ENCODE data around the gene FAIM2. TPM values are rescaled to one million over a fixed set of nuclear protein-coding genes. Genes with fewer than 3 reads are reported as not detected.
"Not testable (repeated sequence)": the region's sequence is repeated elsewhere in the genome, so short reads cannot be mapped to it uniquely, and the experiment has no call there.

Gene FAIM2
- total RNA-seq, 2 donors from 2014 or later = 2.8 TPM

DNA sequence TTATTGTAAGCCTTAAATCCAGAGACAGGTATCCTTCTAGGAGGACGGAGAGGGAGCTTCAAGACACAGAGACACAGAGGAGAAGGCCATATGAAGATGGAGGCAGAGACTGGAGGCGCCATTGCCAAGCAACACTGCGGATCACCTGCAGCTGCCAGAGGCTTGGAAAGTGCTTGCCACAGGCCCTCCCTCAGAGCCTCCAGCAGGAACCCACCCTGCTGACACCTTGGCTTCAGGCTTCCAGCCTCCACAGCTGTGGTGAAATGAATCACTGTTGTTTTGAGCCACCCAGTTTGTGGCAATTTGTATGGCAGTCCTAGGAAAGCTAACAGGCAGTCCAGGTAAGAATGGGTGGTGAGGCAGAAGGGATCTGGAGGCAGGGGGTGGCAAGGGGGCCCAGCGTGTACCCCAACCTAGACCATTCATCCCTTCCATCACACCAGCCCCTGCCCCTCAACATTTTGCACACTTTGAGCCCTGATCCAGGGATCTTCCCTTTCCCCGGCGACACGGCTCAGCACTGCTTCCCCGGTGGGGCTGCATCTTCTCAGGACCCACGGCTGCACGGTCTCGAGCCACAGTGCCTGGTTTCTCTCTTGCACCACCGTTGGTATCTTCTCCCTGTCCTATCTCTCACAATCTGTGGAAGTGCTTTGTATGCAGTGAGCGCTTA lies 38.5 kb downstream of the FAIM2 start:
- Histone ChIP-seq H3K27me3 (replicated peaks; ENCODE audit: insufficient read depth) (no peaks in the 10 kb centered on the region), H3K4me3 (no peak overlapping the region), H3K27ac (no peak overlapping the region), H3K9me3 (no peaks in the 10 kb centered on the region), H3K4me1 (ENCODE audit: control insufficient read depth in 1 of 2, low read depth in 2 of 2) (peaks cover 9 to 28% of the 10 kb centered on the region in 2 donors), H3K36me3 (no peaks in the 10 kb centered on the region)
- DNase-seq (ENCODE audit: low spot score) (no peak), ATAC-seq (ENCODE audit: insufficient number of reproducible peaks, low FRiP score, low read depth) (no peak)
- TF ChIP-seq, protein P1, sequence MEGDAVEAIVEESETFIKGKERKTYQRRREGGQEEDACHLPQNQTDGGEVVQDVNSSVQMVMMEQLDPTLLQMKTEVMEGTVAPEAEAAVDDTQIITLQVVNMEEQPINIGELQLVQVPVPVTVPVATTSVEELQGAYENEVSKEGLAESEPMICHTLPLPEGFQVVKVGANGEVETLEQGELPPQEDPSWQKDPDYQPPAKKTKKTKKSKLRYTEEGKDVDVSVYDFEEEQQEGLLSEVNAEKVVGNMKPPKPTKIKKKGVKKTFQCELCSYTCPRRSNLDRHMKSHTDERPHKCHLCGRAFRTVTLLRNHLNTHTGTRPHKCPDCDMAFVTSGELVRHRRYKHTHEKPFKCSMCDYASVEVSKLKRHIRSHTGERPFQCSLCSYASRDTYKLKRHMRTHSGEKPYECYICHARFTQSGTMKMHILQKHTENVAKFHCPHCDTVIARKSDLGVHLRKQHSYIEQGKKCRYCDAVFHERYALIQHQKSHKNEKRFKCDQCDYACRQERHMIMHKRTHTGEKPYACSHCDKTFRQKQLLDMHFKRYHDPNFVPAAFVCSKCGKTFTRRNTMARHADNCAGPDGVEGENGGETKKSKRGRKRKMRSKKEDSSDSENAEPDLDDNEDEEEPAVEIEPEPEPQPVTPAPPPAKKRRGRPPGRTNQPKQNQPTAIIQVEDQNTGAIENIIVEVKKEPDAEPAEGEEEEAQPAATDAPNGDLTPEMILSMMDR (IDR thresholded peaks at IDR 0.05) = no peak

DNA sequence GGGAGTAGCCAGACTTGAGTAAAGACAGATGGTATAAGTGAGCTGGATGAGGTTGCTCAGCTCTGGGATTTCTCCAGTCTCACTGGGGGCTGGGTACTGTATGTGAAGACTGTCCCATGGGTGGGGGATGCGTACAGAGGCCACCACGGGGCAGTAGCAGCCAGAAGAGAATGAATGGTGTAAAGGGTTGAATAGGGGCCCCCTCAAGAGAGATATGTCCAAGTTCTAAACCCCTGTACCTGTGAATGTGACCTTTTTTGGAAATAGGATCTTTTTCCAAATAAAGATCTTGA lies 39.0 kb downstream of the FAIM2 start:
- ATAC-seq (ENCODE audit: insufficient number of reproducible peaks, low FRiP score, low read depth) (no peak), DNase-seq (ENCODE audit: low spot score) (no peak)
- no peaks in the 10 kb centered on the region for H3K9me3 ChIP-seq
- TF ChIP-seq, protein P1 (IDR thresholded peaks at IDR 0.05) = no peak
- no peaks in the 10 kb centered on the region for H3K36me3 ChIP-seq
- H3K27me3 ChIP-seq (replicated peaks; ENCODE audit: insufficient read depth) = no peaks in the 10 kb centered on the region
- H3K4me1 ChIP-seq (ENCODE audit: control insufficient read depth in 1 of 2, low read depth in 2 of 2) = peaks cover 9 to 26% of the 10 kb centered on the region in 2 donors
- H3K4me3 ChIP-seq = no peak overlapping the region
- no peak overlapping the region for H3K27ac ChIP-seq

DNA sequence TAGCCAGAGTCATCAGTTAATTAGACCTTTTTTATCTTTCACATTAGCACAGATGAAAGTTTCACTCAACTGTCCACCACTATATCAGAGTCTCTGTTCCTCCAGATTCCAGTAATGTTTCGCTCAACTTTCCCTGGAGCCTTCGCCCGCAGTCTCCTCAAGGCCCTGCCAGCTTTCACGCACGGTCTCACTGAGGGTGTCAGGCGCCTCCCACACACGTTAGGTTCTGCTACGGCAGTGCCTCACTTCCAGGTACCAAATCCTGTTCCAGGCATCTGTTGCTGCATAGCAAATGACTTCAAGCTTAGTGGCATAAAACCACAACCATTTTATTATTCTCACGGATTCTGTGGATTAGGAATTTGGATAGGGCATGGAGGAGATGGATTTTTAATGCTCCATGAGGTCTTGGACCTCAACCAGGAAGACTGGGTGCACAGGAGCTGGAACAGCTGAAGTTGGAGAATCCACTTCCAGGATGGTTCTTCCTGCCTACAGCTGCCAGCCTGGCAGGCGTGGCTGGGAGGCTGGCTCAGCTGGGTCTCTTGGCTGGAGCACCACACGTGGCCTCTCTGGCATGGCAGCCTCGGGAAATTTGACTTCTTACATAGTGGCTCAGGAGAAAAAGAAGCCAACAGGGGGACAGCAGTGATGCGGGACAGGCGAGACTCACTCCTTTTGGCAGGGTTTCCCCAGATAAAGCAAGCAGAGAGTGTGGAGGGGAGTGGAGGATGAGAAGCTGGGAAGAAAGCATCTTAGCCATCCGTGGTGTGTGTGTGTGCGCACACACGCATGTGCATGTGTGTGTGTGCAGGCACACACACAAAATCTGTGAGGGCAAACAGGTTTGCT lies 39.5 kb downstream of the FAIM2 start:
- ATAC-seq (ENCODE audit: insufficient number of reproducible peaks, low FRiP score, low read depth) (no peak), DNase-seq (ENCODE audit: low spot score) (no peak)
- no peaks in the 10 kb centered on the region for H3K36me3 ChIP-seq
- TF ChIP-seq, protein P1 (IDR thresholded peaks at IDR 0.05) = no peak
- no peak overlapping the region for H3K4me3 ChIP-seq
- peaks cover 8 to 20% of the 10 kb centered on the region in 2 donors for H3K4me1 ChIP-seq (ENCODE audit: control insufficient read depth in 1 of 2, low read depth in 2 of 2)
- H3K27me3 ChIP-seq (replicated peaks; ENCODE audit: insufficient read depth) = no peaks in the 10 kb centered on the region
- no peaks in the 10 kb centered on the region for H3K9me3 ChIP-seq
- no peak overlapping the region for H3K27ac ChIP-seq

DNA sequence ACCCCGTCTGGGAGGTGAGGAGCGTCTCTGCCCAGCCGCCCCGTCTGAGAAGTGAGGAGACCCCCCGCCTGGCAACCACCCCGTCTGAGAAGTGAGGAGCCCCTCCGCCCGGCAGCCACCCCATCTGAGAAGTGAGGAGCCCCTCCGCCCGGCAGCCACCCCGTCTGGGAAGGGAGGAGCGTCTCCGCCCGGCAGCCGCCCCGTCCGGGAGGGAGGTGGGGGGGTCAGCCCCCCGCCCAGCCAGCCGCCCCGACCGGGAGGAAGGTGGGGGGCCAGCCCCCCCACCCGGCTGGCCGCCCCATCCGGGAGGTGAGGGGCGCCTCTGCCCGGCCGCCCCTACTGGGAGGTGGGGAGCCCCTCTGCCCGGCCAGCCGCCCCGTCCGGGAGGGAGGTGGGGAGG lies 42.8 kb downstream of the FAIM2 start:
- not testable (repeated sequence) for ATAC-seq (ENCODE audit: insufficient number of reproducible peaks, low FRiP score, low read depth); H3K9me3 ChIP-seq; H3K27ac ChIP-seq; H3K27me3 ChIP-seq (replicated peaks; ENCODE audit: insufficient read depth); H3K4me3 ChIP-seq; DNase-seq (ENCODE audit: low spot score); H3K36me3 ChIP-seq; H3K4me1 ChIP-seq (ENCODE audit: control insufficient read depth in 1 of 2, low read depth in 2 of 2)

DNA sequence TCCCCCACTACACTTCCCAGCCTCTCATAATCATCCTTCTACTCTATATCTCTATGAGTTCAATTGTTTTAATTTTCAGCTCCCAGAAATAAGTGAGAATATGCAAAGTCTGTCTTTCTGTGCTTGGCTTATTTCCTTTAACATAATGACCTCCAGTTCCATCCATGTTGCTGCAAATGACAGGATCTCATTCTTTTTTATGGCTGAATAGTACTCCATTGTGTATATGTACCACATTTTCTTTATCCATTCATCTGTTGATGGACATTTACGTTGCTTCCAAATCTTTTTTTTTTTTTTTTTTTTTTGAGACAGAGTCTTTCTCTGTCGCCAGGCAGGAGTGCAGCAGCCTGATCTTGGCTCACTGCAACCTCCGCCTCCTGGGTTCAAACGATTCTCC lies 47.8 kb downstream of the FAIM2 start:
- H3K27ac ChIP-seq; H3K9me3 ChIP-seq; H3K4me1 ChIP-seq (ENCODE audit: control insufficient read depth in 1 of 2, low read depth in 2 of 2); ATAC-seq (ENCODE audit: insufficient number of reproducible peaks, low FRiP score, low read depth); H3K4me3 ChIP-seq; H3K36me3 ChIP-seq; H3K27me3 ChIP-seq (replicated peaks; ENCODE audit: insufficient read depth); DNase-seq (ENCODE audit: low spot score): not testable (repeated sequence)

DNA sequence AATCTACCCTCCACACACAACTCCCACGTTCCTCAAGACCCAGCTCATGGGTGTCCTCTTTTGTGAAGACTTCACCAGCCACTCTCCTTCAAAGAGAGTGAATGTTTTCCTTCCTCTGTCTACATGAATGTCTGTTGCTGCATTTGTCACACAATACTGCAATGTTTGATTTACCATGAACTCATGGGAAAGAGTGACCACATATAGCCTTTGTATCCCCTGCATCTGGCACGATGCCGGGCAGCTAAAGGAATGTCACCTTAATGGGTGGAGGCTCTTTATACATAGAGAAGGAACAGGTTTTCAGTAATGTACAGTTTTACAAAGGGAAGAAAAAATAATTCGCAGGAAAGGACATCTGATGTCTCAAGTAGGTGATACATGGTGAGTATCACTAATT lies 48.7 kb downstream of the FAIM2 start:
- H3K27ac ChIP-seq = no peak overlapping the region
- no peak overlapping the region for H3K4me3 ChIP-seq
- H3K4me1 ChIP-seq (ENCODE audit: control insufficient read depth in 1 of 2, low read depth in 2 of 2) = no peaks in the 10 kb centered on the region
- TF ChIP-seq, protein P1 (IDR thresholded peaks at IDR 0.05) = no peak
- no peaks in the 10 kb centered on the region for H3K36me3 ChIP-seq
- H3K9me3 ChIP-seq = no peaks in the 10 kb centered on the region
- DNase-seq (ENCODE audit: low spot score) (no peak), ATAC-seq (ENCODE audit: insufficient number of reproducible peaks, low FRiP score, low read depth) (no peak)
- no peaks in the 10 kb centered on the region for H3K27me3 ChIP-seq (replicated peaks; ENCODE audit: insufficient read depth)

Data from thoracic aorta (tissue), 2 donors.